Stimulated activated CD8-positive, alpha-beta memory T cell treated with anti-CD3 and anti-CD28 coated beads, Interleukin-4, amount 100 ng/mL, for 24 hours (primary cell): ENCODE data around the gene WDR72.
"Not testable (repeated sequence)": the region's sequence is repeated elsewhere in the genome, so short reads cannot be mapped to it uniquely, and the experiment has no call there.

Source experiments
- DNase-seq: peaks from one replicate; pipeline ENCODE4 v3.0.0-alpha.2; 2020; ENCODE audit warnings: low read depth

WDR72 gene

DNA sequence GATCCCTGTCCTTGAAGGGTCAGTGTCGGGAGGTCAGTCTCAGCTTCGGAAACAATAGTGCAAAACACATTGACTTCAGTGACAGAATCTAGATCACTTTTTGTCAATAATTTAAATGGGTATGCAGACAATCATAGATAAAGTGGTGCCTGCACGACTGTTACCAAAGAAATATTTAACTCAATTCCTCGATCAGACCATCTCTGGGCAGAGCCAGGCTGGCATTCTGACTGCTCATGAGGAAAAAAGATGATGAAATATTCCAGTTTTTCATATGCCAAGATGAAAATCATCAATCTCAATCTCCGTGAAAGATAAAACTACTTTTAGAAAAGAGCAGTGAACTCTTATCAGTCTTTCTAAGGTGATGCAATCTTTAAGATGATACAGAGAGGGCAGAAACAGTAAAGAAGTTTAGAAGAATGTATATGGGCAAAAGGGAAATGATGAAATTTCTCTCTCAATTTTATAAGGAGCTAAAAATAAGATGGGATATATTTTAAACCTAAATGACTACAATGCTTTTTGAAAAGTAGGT, 169.9 kb downstream of the WDR72 start:
- DNase-seq = no peak

GRCh38 chr15:53588773-53589172, 170.7 kb downstream of the WDR72 start:
- no peak for DNase-seq

GRCh38 chr15:53586799-53587198, 172.7 kb downstream of the WDR72 start:
- DNase-seq = no peak

DNA sequence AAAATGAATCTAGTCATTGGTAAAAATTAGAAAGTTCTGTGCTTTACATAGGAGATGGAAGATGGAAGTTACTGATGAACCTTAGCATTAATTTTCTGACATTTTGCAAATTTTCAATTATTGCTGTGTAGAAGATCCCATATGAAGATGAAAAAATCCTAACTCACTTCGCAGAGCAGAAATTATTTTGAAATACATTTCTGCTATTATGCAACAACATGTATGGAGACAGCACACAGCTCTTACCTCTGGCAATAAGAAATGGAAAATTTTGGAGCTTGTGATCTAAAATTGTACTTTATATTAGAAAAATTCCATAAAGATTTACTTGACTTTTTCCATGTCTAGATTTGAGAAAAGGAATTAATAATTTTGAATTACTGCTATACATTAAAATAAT, 177.9 kb downstream of the WDR72 start:
- no peak for DNase-seq

DNA sequence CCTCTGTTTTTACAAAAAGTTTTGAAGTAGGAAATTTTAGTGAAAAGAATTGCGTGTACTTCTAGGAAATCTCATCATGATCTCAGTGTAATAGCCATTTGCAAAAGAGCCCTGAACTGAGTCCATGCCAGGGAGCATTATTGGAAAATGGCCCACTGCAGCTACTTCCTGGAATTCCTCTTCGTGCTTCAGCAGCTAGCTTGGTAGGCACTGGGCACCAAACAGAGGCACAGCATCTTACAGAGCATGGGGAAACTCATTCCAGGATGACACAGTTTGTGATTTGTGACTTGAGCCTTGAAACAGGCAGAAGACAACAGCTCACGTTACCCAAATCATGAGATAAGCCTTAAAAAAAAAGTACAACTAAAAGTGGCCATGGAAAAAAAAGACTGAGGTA, 179.1 kb downstream of the WDR72 start:
- no peak for DNase-seq

DNA sequence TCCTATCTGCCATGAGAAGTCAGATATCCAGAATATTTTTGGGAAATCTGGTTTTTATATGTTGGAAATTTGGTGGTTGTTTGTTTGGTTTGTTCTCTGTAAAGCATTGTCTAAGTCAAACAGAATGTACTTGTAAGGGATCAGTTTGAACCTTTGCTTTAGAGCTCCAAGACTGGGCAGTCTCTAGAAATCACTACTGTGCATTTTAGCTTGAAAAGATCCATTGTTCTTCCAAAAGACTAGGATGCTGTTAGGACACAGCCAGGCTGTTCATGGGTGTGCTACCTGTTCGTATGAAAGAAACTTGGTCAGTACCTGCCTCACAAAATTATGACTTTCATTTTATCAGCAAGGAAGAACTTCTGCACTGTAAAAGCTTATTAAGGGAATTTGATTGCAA, 182.6 kb downstream of the WDR72 start:
- no peak for DNase-seq

- no peak for DNase-seq
These were observed 186.4 kb downstream of the WDR72 start for GRCh38 chr15:53573091-53573490.

- DNase-seq = no peak
These were observed 189.5 kb downstream of the WDR72 start for GRCh38 chr15:53569751-53570480.

DNA sequence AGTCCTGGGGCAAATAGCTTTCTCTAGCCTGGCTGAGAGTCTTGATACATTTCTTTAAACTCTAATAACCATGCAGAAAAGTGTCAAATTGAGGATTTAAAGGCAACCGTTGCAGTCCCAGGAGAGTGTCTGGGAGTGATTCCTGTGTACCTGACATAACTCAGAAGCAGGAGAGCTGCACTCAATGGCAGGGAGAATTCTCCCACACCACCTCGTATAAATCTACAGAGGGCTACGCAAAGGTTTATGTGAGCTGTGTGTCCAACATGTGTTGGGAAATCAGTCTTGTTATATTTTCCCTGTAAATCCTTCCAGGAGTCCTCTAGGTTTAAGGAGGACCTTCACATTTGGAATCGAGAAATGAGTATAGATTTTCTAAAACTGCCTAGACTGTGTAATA, 192.6 kb downstream of the WDR72 start:
- no peak for DNase-seq

DNA sequence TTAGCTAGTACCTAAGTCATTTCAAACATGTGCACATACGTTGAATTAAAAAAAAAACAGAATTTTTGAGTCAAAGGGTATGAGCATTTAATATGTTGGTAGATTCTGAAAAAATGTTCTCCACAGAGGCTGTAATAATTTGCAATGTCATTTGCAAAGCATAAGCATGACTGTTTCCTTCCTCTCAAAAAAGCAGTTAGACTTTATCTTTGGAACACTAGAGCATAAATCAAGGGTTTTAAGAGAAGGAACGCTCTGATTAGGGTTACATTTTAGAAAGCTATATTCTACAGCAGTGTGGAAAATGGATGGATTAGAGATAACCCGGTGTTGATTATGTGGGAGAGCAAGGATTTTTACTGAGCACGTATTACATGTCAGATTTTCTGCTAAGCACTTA, 193.7 kb downstream of the WDR72 start:
- no peak for DNase-seq

- no peak for DNase-seq
These were observed 194.8 kb downstream of the WDR72 start for GRCh38 chr15:53564647-53565046.

GRCh38 chr15:53563627-53564026, 195.8 kb downstream of the WDR72 start:
- no peak for DNase-seq

DNA sequence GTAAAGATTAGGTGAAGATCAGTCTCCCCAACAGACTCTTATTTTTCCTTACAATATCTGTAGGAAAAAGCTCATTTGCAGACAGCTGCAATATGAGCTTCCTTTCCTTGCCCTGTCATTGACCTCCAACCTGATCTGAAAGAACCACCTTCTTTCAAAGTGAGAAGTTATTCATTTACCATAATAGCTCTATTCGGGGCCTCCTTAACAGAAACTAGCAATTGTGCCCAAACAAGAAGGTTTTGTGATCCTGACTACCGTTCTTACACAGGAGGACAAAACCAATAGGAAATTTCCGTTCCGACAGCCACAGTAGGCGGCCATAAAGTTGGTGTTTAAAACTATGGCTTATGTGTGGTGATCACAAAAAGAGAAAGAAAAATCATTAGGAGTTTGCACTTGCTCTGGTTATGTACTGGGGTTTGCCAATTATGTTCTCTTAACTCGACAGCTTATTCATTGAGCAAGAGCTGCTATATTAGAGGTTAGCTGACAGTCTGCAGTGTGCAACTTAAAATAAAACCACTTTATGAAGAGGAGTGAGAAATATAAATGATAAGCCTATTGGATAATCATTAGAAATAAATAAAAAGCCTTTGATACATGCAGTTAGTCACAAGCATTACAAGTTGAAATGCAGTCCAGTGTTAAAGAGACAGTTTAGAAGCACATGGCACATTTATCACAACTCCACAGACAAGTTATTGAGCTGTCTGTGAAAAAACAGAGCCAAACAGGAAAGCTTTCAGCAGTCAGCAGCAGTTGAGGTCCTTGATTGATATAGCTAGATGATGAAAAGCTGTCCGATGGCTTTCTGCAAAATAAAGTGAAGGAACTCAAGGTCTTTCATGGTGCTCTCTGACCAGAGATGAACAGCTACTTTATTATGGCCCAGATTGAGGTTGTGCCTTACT, 199.8 kb downstream of the WDR72 start:
- DNase-seq = no peak

DNA sequence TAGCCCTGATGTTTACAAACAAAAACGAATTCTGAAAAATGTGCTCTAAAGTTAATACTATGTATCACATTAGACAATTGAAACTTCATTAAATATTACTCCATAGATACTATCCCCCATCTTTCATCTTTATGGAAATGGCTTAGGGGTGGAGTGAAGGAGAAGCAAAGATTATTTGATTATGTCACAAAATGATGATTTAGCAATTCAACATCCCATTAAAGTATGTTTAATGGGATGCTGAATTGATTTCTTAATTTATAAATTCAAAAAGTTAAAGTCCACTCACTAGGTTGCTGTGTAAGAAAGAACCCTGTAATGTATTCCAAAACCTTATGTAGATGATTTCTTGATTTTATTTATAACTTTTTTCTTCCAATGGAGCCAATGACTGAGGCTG, 201.1 kb downstream of the WDR72 start:
- DNase-seq = no peak

DNA sequence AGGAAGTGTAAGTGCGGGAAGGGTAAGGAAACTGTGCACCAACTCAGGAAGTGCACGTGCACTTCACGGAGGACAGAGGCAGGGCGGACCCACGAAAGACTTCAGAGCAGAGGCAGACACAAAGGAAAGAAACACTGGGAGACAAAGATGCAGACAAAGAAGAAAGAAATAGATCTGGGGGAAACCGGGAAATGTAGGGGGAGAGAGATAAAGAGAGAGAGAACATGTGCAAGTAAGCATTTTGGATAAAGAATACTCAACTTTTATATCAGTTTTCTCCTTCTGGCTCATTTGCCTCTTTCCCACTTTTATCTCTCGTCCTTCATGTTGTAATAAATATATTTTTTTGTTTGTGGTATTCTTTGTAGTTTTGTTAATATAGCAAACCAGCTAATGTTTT, 204.2 kb downstream of the WDR72 start:
- no peak for DNase-seq

DNA sequence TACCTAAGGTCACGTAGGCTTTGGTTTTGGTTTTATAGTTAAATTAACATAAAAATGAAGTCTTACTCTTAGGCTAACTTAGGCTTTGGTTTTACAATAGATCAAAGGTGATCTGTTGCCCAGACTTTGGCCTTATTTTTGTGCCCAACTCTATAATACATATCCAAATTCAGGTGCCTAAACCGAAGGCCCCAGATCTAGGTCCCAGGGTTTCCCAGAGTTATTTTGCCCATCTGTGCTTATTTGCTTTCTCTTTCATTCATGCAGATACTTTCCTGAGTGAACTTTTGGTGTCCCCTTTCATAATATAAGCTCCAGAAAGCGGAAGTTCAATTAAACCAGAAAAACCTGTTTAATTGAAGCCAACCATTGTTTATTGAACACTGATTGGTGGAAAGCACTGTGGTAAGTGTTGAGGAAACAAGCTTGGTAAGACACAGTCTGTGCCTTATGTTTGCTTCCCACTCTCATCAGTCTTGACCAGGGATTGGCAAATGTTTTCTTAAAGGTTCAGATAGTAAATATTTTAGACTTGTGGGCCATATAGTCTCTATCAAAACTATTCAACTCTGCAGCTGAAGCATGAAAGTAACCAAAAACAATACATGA, 209.7 kb downstream of the WDR72 start:
- DNase-seq = no peak

- no peak for DNase-seq
These were observed 211.2 kb downstream of the WDR72 start for GRCh38 chr15:53548236-53548635.

- not testable (repeated sequence) for DNase-seq
These were observed 218.7 kb downstream of the WDR72 start for GRCh38 chr15:53540626-53541300.

DNA sequence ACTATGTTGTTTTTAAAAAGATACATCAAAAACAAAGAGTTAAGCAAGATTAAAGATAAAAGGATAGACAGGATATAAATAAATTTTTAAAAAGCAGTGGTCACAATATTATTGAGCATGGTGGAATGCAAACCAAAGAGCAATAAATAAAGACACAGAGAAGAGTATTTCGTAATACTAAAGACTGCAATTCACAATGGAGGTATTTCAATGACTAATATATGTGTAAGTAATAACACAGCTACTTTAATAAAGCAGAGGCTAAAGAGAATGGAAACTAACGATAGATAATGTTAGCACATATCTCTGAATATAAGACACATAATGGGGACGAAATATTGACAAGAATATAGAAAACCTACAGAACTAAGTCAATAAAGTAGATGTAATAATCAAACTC, 219.6 kb downstream of the WDR72 start:
- no peak for DNase-seq

GRCh38 chr15:53536479-53537120, 222.9 kb downstream of the WDR72 start:
- no peak for DNase-seq

DNA sequence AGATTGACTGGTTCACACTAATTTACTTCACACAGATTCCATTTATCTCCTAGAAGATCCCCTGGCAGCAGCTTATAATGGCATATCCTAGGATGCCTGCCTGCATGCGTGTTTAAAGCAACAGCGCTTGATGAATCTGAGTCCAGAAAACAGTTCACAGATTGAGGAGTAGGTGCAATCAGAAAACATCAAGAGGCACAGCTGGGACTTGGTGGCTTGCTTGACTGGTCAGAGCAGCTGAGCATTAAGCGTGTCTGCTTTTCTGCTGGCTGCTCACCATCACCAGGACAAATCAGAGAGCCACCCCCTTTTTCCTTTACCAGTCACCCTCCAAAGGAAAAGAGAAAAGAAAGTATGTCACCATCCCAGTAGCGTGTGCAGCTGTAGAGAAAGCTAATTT, 223.6 kb downstream of the WDR72 start:
- DNase-seq = no peak
